Measurements from ENCODE around the gene GDF11.

- TF ChIP-seq CTCF (IDR thresholded peaks at IDR 0.05; ENCODE audit: low read length) = no peak
- TF ChIP-seq EZH2 (IDR thresholded peaks at IDR 0.05; ENCODE audit: borderline replicate concordance, low read length) = no peak
Observed at GRCh38 chr12:55757701-55758100, 14.8 kb downstream of the GDF11 start.
